Epithelial cell of proximal tubule (primary cell): Measurements from ENCODE around the gene PPM1L. TPM values are rescaled to one million over a fixed set of nuclear protein-coding genes. Genes with fewer than 3 reads are reported as not detected.
A peak's percentile ranks its signal among the peaks of the same experiment; 100 is the strongest.

Source experiments
- DNase-seq: peaks from one replicate; pipeline ENCODE4 v3.0.0-alpha.2; 2011; ENCODE audit warnings: low read depth
- H3K4me3 ChIP-seq: 2 replicates; pipeline ENCODE4 v1.5.1; 2011; ENCODE audit warnings: low read depth, mild to moderate bottlenecking, low read length
- CTCF ChIP-seq: conservative IDR thresholded peaks from 2 replicates; pipeline ENCODE4 v1.5.1; 2012; ENCODE audit warnings: low read depth, mild to moderate bottlenecking, low read length
- total RNA-seq: library from RNA; depleted of rRNA; stranded (reverse); fragments of >200 nt; gene quantifications from 2 replicates; pipeline ENCODE4 v1.2.3, GENCODE V29; 2015

Gene PPM1L
- total RNA-seq, 1 donor from 2014 or later = 3.2 TPM

GRCh38 chr3:160748787-160749186 is 7.2 kb upstream of the PPM1L start:
- TF ChIP-seq CTCF = no peak
- no peak overlapping the region for H3K4me3 ChIP-seq
- DNase-seq = no peak

- DNase-seq = no peak
- no peak for TF ChIP-seq CTCF
- H3K4me3 ChIP-seq = peak overlapping the region; percentile 83
Measured at GRCh38 chr3:160753953-160754352, 2.1 kb upstream of the PPM1L start.

GRCh38 chr3:160754371-160754854 is 1.6 kb upstream of the PPM1L start:
- peak overlapping the region; percentile 83 for H3K4me3 ChIP-seq
- DNase-seq = peak; percentile 36
- no peak for TF ChIP-seq CTCF

GRCh38 chr3:160754855-160755747 is 930 bp upstream of the PPM1L start:
- DNase-seq = peak; percentile 53
- H3K4me3 ChIP-seq = peak overlapping the region; percentile 83
- no peak for TF ChIP-seq CTCF

GRCh38 chr3:160757233-160758106 is 1.4 kb downstream of the PPM1L start:
- TF ChIP-seq CTCF = no peak
- no peak for DNase-seq
- H3K4me3 ChIP-seq = peak overlapping the region; percentile 83

GRCh38 chr3:160758929-160759577 is 3.0 kb downstream of the PPM1L start:
- no peak for DNase-seq
- no peak for TF ChIP-seq CTCF
- H3K4me3 ChIP-seq = no peak overlapping the region
